NCI-H146 (cell line): ENCODE data around the gene CPVL.

Source experiments
- DNase-seq: peaks from one replicate; lab custom pipeline; 2025; lab: John Stamatoyannopoulos, UW

The CPVL gene

GRCh38 chr7:28973591-28973990, 172.7 kb downstream of the CPVL start:
- DNase-seq: no peak

DNA sequence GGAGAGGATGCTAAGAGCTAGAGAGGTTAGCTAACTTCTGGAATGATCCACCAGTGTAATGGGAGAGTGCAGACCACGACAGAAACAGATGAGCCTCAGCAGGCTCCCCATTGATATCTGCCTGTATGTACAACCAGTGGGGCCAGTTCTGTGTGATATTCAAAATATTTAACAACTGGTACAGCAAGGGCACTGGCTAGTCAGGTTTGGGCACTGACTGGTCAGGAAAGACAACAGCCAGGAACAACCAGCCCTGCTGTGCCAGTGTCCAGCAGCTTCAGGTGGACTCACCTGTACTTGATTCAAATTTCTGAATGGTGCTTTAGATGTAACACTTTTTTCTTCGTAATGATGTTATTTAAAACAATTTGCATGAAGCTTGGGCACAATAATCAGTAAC, 182.3 kb downstream of the CPVL start:
- no peak for DNase-seq

- no peak for DNase-seq
These were observed 184.4 kb downstream of the CPVL start for GRCh38 chr7:28961972-28962371.

- no peak for DNase-seq
These were observed 186.1 kb downstream of the CPVL start for GRCh38 chr7:28960071-28960840.

GRCh38 chr7:28958980-28959347, 187.4 kb downstream of the CPVL start:
- no peak for DNase-seq

DNA sequence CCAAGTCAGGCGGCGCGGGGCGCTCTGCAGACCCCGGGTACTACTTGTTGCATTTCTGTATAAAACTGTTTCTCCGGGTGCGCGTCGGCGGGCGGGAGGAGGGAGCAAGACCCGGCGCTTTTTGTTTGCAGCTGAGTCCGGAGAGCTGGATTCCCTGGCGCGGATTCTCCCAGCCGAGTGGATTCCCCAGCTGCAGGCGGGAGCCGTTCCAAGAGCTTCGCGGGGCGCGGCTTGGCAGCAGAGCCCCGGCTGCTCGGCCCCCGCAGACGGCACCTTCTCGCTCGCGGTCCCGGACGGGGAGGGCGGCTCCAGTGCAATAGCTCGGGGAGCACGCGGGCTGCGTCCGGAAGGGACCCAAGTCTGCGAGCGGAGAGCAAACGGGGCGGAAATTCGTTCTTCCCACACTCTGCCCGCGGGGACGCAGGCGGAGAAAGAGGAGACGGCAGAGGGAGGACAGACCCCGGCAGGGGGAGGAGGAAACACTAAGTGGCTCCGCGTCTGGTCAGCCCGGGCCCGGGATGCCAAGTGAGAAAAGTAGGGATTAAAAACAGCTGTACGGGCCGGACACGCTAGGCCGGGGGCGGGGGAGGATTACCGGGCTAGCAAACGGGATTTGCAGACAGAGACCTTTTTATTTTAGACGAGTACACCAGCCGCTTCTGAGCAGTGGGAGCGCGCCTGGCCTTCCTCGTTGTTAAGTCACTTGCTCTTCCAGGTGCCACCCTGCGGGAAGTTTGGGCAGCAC, 187.9 kb downstream of the CPVL start, which contains the start of gene TRIL:
TRIL (minus strand) TSS at position 96 of the 745 bp plus-strand sequence. CDS start 284 bp downstream, outside the sequence.
- DNase-seq: peak; percentile 75

DNA sequence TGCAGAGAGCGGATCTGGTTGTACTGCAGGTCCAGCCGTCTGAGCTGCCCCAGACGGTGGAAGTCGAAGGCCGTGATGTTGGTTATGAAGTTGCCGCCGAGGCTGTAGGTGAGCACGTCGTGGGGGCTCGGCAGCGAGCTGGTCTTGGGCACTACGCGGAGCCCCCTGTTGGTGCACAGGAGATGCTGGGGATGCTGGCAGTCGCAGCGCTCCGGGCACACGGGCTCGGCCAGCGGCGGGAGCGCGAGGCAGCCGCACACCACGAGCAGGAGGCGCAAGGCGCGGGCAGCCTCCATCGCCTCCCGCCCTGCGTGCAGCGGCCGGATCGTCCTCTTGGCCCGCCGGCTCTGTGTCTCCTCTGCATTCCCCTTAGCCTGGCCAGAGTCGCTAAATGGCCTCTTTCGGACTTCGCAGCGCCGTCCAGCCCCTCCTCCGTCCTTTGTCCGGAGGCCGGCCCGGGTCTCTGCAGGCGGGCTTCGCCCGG, 188.5 kb downstream of the CPVL start:
- DNase-seq: peak; percentile 62

DNA sequence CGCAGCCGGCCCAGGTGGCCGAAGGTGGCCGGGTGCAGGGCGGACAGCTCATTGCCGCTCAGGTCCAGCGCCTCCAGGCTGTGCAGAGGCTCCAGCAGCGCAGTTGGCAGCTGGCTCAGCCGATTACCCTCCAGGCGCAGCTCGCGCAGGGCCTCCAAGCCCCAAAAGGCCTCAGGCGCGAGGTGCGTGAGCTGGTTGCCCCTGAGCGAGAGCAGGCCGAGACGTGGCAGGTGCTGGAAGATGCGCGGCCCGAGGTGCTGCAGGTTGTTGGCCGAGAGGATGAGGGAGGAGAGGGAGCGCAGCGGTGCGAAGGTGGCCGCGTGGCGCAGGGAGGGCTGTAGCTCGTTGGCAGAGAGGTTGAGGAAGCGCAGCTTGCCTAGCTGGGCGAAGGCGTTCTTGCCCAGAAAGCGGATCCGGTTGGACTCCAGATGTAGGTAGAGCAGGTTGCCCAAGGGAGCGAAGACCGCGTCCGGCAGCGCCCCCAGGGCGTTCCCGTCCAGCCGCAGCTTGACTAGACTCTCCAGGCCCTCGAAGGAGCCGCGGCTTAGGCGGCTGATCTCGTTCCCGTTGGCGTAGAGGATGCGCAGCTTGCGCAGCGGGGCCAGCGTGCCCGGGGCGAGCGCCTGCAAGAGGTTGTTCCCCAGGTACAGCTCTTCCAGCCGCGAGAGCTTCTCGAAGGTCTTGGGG, 189.1 kb downstream of the CPVL start:
- DNase-seq: peak; percentile 88

DNA sequence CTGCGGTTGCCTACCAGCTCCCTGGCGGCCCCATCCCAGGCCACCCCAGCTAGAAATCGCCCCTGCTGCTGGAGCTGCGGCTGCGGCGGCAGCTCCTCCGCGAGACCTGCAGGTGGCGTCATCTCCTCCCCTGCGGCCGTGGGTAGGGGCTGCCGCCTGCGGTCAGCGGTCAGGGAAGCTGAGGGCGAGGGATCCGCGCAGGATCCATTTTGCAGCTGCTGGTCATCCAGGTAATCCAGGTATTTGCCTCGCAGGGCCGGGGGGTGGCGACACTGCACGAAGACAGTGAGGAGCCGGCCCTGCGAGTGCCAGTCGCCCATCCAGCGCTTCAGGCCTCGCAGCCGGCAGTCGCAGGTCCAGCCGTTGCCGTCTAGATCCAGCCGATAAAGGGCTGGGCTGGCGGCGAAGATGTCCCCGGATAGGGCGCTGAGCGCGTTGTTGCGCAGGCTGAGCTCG, 189.7 kb downstream of the CPVL start:
- DNase-seq: peak; percentile 88

- peak; percentile 76 for DNase-seq
These were observed 190.4 kb downstream of the CPVL start for GRCh38 chr7:28955718-28956607.

DNA sequence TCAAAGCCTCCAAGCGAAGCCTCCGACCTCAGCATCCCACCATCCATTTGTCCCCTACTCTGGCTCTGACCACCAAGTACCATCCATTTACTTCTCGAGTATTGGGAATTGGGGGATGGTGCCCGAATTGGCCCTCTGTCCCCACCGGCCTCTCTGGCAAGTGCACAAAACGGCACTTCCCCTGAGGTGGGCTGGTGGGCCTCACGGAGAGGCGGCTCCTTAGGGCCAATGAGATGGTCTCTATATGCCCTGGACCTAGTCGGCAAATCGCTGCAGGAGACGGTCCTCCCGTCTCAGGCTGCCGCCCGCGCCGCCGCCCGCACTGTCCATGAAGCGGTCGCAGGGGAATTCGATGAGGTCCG, 191.0 kb downstream of the CPVL start:
- no peak for DNase-seq

- no peak for DNase-seq
These were observed 191.4 kb downstream of the CPVL start for GRCh38 chr7:28954946-28955345.

GRCh38 chr7:28954471-28954870, 191.9 kb downstream of the CPVL start:
- no peak for DNase-seq

- DNase-seq: no peak
These were observed 192.7 kb downstream of the CPVL start for GRCh38 chr7:28953633-28954032.
